GM13977 (cell line): ENCODE measurements around the gene FLVCR2.

Source experiments
- DNase-seq: peaks from one replicate; pipeline ENCODE4 v3.0.0; 2012; ENCODE audit warnings: low spot score
- CTCF ChIP-seq: IDR thresholded peaks from 2 replicates; pipeline ENCODE4 v1.5.1; 2012; ENCODE audit warnings: mild to moderate bottlenecking, control low read depth; ENCODE audit not compliant: insufficient read depth; ENCODE audit errors: extremely low read depth, missing control alignments
- in situ Hi-C: fragments of 300-500 bp; cut with MboI; formaldehyde crosslinking; loops from one replicate; pipeline ENCODE4 v1.12.0; 2022; ENCODE audit warnings: low sequenced_read_pairs, low pct_unique_long_range_greater_than_20kb, mixed read lengths, inconsistent platforms; ENCODE audit not compliant: unreplicated experiment

Gene FLVCR2

GRCh38 chr14:75554482-75554881 is 23.9 kb upstream of the FLVCR2 start:
- in situ Hi-C loops: no loop called here
- no peak for TF ChIP-seq CTCF
- no peak for DNase-seq

- DNase-seq: no peak
- in situ Hi-C loops: no loop called here
- TF ChIP-seq CTCF: no peak
Measured at GRCh38 chr14:75558440-75558839, 20.0 kb upstream of the FLVCR2 start.

GRCh38 chr14:75559045-75559444 is 19.4 kb upstream of the FLVCR2 start:
- no peak for TF ChIP-seq CTCF
- DNase-seq: no peak
- in situ Hi-C loops: no loop called here

GRCh38 chr14:75559451-75560222 is 18.8 kb upstream of the FLVCR2 start:
- no peak for DNase-seq
- TF ChIP-seq CTCF: no peak
- in situ Hi-C loops: loop anchor here (5.0 kb wide), 1 partner anchor 252 kb away; no protein-coding TSS in a partner anchor

- TF ChIP-seq CTCF: peak; percentile 81
- in situ Hi-C loops: loop anchor here (5.0 kb wide), 1 partner anchor 254 kb away; no protein-coding TSS in a partner anchor
- DNase-seq: no peak
Measured at GRCh38 chr14:75561013-75561432, 17.4 kb upstream of the FLVCR2 start.

- in situ Hi-C loops: loop anchor here (5.0 kb wide), 1 partner anchor 255 kb away; no protein-coding TSS in a partner anchor
- TF ChIP-seq CTCF: no peak
Measured at GRCh38 chr14:75562089-75562488, 16.3 kb upstream of the FLVCR2 start.

More at GRCh38 chr14:75562089-75562488, 16.3 kb upstream of the FLVCR2 start:
- DNase-seq: no peak
